Measurements from ENCODE around the gene ACKR1. TPM values are rescaled to one million over a fixed set of nuclear protein-coding genes. Genes with fewer than 3 reads are reported as not detected.

ACKR1 gene
- total and polyA plus RNA-seq, 7 donors, result 3.2 to 74.9 (median 33.5) TPM

GRCh38 chr1:159247266-159247665 is 42.6 kb downstream of the ACKR1 start:
- Histone ChIP-seq H3K36me3 (no peaks in the 10 kb centered on the region), H3K4me3 (no peak overlapping the region), H3K9me3 (no peaks in the 10 kb centered on the region), H3K4me1 (no peaks in the 10 kb centered on the region), H3K27me3 (no peaks in the 10 kb centered on the region), H3K27ac (no peak overlapping the region)
- no peak for TF ChIP-seq POLR2A (IDR thresholded peaks at IDR 0.05)
- no peak for DNase-seq
- intact Hi-C loops (cut with DNase I), result no loop called here
- 79 to 98% methylated on average over 3 of the region's 3 CpGs for WGBS, 2 donors

- H3K9me3 ChIP-seq, result no peaks in the 10 kb centered on the region
- 42 to 72% methylated on average over 1 of the region's 1 CpG for WGBS, 2 donors
- DNase-seq, result no peak
- no peaks in the 10 kb centered on the region for H3K4me1 ChIP-seq
- no peaks in the 10 kb centered on the region for H3K27me3 ChIP-seq
- intact Hi-C loops (cut with DNase I), result no loop called here
- H3K36me3 ChIP-seq, result no peaks in the 10 kb centered on the region
- no peak overlapping the region for H3K4me3 ChIP-seq
- TF ChIP-seq EP300 (IDR thresholded peaks at IDR 0.05), result no peak
- no peak for TF ChIP-seq POLR2AphosphoS5 (IDR thresholded peaks at IDR 0.05)
- TF ChIP-seq, protein P1, sequence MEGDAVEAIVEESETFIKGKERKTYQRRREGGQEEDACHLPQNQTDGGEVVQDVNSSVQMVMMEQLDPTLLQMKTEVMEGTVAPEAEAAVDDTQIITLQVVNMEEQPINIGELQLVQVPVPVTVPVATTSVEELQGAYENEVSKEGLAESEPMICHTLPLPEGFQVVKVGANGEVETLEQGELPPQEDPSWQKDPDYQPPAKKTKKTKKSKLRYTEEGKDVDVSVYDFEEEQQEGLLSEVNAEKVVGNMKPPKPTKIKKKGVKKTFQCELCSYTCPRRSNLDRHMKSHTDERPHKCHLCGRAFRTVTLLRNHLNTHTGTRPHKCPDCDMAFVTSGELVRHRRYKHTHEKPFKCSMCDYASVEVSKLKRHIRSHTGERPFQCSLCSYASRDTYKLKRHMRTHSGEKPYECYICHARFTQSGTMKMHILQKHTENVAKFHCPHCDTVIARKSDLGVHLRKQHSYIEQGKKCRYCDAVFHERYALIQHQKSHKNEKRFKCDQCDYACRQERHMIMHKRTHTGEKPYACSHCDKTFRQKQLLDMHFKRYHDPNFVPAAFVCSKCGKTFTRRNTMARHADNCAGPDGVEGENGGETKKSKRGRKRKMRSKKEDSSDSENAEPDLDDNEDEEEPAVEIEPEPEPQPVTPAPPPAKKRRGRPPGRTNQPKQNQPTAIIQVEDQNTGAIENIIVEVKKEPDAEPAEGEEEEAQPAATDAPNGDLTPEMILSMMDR (IDR thresholded peaks at IDR 0.05), result no peak
- no peak for TF ChIP-seq POLR2A (IDR thresholded peaks at IDR 0.05)
- H3K27ac ChIP-seq, result no peak overlapping the region
These were observed 43.6 kb downstream of the ACKR1 start for GRCh38 chr1:159248311-159248710.

DNA sequence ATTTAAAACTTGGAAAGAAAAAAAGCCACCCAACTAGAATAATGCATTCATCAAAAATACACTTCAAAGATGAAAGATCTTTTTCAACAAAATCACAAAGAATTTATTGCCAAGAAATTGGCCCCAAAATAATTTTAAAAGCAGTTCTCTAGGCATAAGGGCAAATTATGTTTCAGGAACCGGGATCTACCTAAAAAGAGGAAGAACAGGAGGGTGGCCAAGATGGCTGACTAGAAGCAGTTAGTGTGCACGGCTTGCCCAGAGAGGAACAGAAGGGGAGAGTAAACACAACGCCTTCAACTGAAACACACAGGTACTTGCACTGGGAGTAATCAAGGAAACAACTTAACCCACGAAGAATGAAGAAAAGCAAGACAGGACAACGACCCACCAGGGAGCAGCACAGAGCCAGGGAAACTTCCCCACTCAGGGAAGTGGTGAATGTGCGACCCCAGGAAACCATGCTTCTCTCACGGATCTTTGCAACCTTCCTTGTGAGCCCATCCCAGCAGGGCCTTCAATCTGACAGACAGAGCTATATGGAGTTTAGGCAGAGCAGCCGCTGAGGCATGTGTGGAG is 46.1 kb downstream of the ACKR1 start:
- H3K27ac ChIP-seq, result no peak overlapping the region
- 64 to 71% methylated on average over 8 of the region's 8 CpGs for WGBS, 2 donors
- no peak for DNase-seq
- H3K27me3 ChIP-seq, result no peaks in the 10 kb centered on the region
- no peaks in the 10 kb centered on the region for H3K4me1 ChIP-seq
- TF ChIP-seq POLR2A (IDR thresholded peaks at IDR 0.05), result no peak
- TF ChIP-seq EP300 (IDR thresholded peaks at IDR 0.05), result no peak
- intact Hi-C loops (cut with DNase I), result no loop called here
- no peaks in the 10 kb centered on the region for H3K36me3 ChIP-seq
- no peak overlapping the region for H3K4me3 ChIP-seq
- no peaks in the 10 kb centered on the region for H3K9me3 ChIP-seq

Small RNAs within 50 kb of the gene (small RNA-seq; reads per million reads assigned to genes)
- gene RNA5SP60, result 0 to 0.22 (median 0) reads per million in 3 donors

Other genes with a start within 250 kb of the ACKR1 start
- 10 to 100 TPM; 42.5 to 92.6 (median 60.6) TPM for gene IFI16, start 195.0 kb upstream of the ACKR1 start, total RNA-seq
- gene IFI16, start 195.0 kb upstream of the ACKR1 start, polyA plus RNA-seq, result 10 to 100 TPM; 20.1 to 78.4 (median 39.0) TPM
- gene AIM2, start 128.1 kb upstream of the ACKR1 start, total RNA-seq, result 1 to 10 TPM in 1 of 4 donors, not detected in 3; 3.3 TPM
- gene AIM2, start 128.1 kb upstream of the ACKR1 start, polyA plus RNA-seq, result 1 to 10 TPM in 2 of 3 donors, not detected in 1; 1.6 to 5.3 TPM
- gene CADM3, start 33.3 kb upstream of the ACKR1 start, total RNA-seq, result 10 to 100 TPM in 3 of 4 donors, 1 to 10 TPM in 1; 8.7 to 21.0 (median 13.1) TPM
- 10 to 100 TPM in 1 of 3 donors, 1 to 10 TPM in 1, under 1 TPM in 1; 0.46 to 11.5 (median 7.2) TPM for gene CADM3, start 33.3 kb upstream of the ACKR1 start, polyA plus RNA-seq
- 1 to 10 TPM in 2 of 4 donors, under 1 TPM in 1, not detected in 1; 0.33 to 5.4 (median 3.3) TPM for gene FCER1A, start 97.5 kb downstream of the ACKR1 start, total RNA-seq
- gene FCER1A, start 97.5 kb downstream of the ACKR1 start, polyA plus RNA-seq, result 1 to 10 TPM in 1 of 3 donors, not detected in 2; 3.6 TPM
- gene OR10J4, start 227.3 kb downstream of the ACKR1 start, total RNA-seq, result not detected
- gene OR10J4, start 227.3 kb downstream of the ACKR1 start, polyA plus RNA-seq, result not detected
- gene OR10J1, start 234.8 kb downstream of the ACKR1 start, total RNA-seq, result not detected
- gene OR10J1, start 234.8 kb downstream of the ACKR1 start, polyA plus RNA-seq, result not detected

All from sigmoid colon (tissue), 7 donors.